GM19438 (cell line): Measurements from ENCODE around the gene IQGAP3.
"Not testable (repeated sequence)": the region's sequence is repeated elsewhere in the genome, so short reads cannot be mapped to it uniquely, and the experiment has no call there.

Experiments used
- ATAC-seq: cut with Tn5 transposase; IDR thresholded peaks from one replicate; pipeline ENCODE4 v1.9.1; 2021; ENCODE audit warnings: low read depth; ENCODE audit not compliant: unreplicated experiment

Gene IQGAP3

DNA sequence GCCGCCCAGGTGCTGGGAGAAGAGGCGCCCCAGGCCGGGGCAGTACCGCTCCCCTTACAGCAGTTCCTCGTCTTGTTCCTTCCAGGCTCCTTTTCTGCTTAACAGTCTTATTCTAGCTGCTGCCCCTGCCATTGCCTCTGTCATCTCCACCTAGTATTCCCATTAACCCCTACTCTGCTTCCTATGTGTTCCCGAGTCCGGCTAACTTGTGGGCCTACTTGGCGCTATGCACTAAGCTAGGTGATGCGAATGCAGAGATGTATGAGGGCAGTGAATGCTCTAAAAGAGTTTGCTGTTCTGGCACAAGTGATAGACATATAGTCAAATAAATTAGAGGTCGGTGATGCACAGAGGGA lies 276 bp upstream of the IQGAP3 start:
- ATAC-seq: no peak

DNA sequence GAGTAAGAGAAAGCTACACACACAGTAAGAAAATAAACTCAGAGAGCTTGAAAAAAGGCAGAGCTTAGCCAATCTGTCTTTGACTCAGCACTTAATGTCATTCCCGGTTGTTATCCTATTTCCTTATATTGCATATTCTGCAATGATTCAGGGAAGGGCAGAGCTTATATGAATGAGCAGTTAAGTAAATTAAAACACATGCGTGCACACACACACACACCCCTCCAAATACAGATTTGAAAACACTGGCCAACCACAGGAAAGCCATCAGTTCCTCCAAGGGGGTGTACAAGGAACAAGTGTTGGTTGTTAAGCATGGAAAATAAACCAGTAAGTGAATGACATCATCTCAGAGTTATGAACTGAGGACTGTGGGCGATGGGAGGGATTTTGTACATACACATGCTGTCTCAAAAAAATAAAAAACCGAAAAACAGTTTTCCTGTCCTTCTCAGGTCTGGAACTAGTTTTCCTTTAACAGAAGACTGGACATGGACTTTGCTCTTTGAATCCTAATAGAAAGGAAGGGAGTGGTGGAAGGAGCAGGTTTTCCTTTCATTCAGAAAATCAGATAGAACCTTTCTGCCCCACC lies 1.0 kb downstream of the IQGAP3 start:
- no peak for ATAC-seq

GRCh38 chr1:156566436-156566835 lies 5.9 kb downstream of the IQGAP3 start:
- no peak for ATAC-seq

DNA sequence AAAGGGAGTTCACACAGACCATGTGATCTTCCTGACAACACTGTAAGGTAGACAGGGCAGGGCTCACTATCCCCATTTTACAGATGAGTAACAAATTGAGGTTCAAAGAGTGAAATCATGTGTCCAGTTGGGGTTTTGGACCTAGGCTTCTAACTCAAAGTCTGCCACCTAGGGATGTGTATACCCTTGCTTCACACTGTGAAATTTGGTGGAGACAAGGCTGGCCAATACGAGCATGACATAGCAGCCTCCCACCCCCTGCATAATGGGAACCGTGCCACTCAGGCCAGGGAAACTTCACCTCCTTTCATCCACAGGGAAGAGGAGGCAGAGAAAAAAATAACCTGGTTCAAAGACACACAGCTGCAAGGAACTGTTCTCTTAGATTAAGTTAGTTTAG lies 6.8 kb downstream of the IQGAP3 start:
- ATAC-seq: no peak

- ATAC-seq: no peak
Observed at GRCh38 chr1:156560585-156561163, 11.7 kb downstream of the IQGAP3 start.

DNA sequence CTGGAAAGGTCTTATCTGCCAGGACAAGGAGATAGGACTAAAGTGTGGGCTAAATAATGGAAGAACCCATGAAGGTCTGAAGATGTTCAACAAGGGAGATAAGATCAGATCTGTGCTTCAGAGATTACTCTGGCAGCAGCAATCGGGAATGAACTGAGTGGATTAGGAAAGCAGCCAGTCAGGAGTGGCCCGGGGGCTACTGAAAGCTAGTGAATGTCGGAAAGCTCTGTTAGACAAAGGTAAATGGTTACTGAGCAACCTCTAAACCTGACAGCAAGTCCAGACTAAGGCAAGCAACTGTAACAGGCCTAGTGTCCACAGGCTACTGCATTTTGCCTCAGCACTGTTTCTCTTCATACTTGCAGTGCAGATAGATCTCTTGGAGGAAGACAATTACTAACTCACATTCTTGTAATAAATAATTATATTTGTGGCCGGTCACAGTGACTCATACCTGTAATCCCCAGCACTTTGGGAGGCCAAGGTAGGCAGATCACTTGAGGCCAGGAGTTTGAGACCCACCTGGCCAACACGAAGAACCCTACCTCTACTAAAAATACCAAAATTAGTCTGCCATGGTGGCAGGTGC lies 12.5 kb downstream of the IQGAP3 start:
- no peak for ATAC-seq

GRCh38 chr1:156559086-156559796 lies 13.1 kb downstream of the IQGAP3 start:
- ATAC-seq: no peak

- no peak for ATAC-seq
Observed at GRCh38 chr1:156556354-156556753, 16.0 kb downstream of the IQGAP3 start.

GRCh38 chr1:156555715-156556114 lies 16.6 kb downstream of the IQGAP3 start:
- ATAC-seq: no peak

GRCh38 chr1:156554971-156555370 lies 17.4 kb downstream of the IQGAP3 start:
- ATAC-seq: no peak

DNA sequence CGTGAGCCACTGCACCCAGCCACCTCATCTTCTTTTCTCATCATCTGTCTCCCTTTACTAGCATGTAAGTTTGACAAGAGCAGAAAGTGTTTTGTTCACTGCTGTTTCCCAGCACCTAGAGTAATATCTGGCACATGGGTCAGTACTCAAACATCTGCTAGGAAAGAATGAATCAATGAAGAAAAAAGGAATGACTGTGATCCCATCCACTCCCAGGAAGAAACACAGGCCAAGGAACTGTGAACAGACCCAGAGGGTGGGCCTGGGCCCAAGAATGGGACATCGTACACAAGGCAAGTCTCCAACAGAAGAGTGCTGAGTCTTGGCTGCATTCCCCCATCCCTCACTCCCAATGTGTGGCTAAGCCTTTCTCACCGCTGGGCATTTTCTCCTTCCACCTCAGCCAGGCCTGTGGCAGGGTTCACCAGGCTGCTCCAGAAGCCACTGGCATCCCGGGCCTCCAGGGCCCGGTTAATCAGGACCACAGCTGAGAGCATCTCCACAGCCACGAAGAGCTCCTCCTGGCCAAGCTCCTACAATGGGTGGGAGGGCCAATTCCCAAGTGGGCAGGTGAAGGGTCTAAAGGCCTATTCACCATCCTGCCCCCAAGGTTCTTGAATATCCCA lies 18.4 kb downstream of the IQGAP3 start:
- ATAC-seq: no peak

DNA sequence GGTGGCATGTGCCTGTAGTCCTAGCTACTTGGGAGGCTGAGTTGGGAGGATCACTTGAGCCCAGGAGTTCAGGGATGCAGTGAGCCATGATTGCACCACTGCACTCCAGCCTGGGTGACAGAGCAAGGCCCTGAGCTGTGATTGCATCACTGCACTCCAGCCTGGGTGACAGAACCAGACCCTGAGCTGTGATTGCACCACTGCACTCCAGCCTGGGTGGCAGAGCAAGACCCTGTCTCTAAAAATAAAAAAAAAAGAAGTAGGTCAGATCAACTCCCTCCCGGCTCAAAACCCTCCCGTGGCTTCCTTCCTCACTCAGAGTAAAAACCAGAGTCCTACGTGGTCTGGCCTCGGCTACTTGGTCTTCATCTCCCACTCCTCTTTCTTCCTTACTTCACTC lies 19.4 kb downstream of the IQGAP3 start:
- ATAC-seq: not testable (repeated sequence)

GRCh38 chr1:156552518-156552917 lies 19.8 kb downstream of the IQGAP3 start:
- ATAC-seq: no peak

- ATAC-seq: no peak
Observed at GRCh38 chr1:156551869-156552268, 20.5 kb downstream of the IQGAP3 start.

DNA sequence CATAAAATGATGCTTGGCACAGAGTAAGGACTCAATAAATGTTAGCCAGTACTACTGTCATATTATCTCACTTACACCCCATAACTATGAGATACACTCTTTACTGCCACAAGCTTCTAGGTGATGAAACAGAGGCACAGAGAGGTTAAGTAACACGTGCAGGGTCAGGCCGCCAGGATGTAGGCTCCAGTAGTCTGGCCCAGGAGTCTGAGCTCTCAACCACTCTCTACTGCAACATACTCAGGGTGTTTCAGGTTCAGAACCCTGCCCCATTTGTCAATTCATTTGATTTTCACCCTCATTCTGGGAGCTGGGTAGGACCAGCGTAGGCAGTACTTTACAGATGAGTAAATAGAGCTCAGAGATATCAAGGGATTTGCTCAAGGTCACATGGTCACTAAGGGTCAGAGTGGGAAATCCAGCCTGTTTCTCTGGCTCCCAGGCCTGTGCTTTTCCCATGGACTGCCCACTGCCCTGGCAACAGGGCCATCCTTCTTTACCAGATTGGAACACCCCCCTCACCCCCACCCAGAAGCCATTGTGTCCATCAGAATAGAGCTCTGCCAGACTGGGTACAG lies 21.2 kb downstream of the IQGAP3 start:
- no peak for ATAC-seq

GRCh38 chr1:156550346-156550745 lies 22.0 kb downstream of the IQGAP3 start:
- ATAC-seq: no peak

DNA sequence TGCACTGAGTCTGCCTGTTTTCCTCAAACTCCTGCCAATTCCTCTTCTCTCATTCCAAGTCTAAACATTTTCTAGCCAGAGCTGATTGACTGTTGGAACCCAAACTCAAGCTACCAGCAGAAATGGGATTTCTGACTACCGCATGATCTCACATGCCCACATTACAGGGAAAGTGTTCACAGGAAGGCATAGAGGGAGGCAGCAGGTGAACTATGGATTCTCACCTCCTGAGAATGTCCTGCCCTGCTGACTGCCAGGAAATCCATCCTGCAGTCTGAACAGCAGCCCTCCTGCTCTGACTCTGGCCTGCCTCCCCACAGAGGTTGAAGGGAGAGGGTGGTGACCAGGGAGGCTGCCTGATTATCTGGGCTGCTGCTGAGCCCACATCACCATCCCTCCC lies 22.5 kb downstream of the IQGAP3 start:
- no peak for ATAC-seq

DNA sequence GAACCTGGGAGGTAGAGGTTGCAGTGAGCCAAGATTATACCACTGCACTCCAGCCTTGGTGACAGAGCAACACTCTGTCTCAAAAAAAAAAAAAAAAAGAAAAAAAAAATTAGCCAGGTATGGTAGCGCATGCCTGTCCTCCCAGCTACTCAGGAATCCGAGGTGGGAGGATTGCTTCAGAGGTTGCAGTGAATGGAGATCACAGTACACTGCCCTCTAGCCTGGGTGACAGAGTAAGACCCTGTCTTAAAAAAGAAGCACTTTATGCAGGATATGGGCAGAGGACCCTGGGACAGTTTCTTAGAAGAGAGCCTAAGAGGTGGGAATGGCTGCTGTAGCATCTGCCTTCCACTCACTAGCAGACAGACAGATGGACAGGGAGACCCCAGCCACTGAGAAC lies 23.0 kb downstream of the IQGAP3 start:
- no peak for ATAC-seq

DNA sequence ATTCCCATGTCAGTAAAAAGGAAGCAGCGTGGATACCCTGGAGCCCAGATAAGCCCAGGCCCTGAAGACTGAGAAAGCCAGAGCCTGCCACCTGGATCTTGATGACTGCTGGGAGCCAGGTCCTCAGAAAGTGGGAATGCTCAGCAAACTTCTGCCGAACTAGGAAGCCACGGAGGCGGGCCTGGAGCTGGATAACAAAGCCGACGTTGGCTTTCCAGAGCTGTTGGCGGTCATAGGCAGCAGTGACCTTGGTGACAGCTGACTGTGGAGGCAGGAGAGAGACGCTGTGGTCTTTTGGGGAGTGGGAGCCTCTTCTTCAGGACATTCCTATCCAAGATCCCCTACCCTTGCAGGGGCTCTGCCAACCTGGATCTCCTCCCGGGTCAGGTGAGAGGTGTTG lies 24.4 kb downstream of the IQGAP3 start:
- no peak for ATAC-seq

DNA sequence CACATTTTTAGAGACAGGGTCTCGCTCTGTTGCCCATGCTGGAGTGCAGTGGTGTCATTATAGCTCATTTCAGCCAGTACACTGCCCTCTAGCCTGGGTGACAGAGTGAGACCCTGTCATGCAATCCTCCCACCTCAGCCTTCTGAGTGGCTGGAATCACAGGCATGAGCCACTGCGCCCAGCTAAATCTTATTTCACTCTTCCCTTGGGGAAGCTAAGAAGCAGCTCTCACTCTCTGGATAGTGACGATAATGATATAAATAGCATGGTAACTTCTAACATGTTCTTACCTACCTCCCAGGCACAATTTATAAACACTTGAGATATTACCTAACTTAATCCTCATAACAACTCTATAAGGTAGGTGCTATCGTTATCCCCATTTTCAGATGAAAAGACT lies 24.9 kb downstream of the IQGAP3 start:
- no peak for ATAC-seq

- no peak for ATAC-seq
Observed at GRCh38 chr1:156546267-156546666, 26.1 kb downstream of the IQGAP3 start.
